Upper lobe of right lung (tissue), 1 donor: Measurements from ENCODE around the gene RFK. TPM values are rescaled to one million over a fixed set of nuclear protein-coding genes. Genes with fewer than 3 reads are reported as not detected.
"Not testable (repeated sequence)": the region's sequence is repeated elsewhere in the genome, so short reads cannot be mapped to it uniquely, and the experiment has no call there.

Experiments used
- ATAC-seq: fragments of 200-7000 bp; cut with Tn5 transposase; one replicate; pipeline ENCODE4 v1.9.1; 2020; ENCODE audit warnings: mild to moderate bottlenecking, moderate library complexity
- DNase-seq: peaks from one replicate; pipeline ENCODE4 v3.0.0-alpha.2; 2020
- H3K27ac ChIP-seq: fragments of 200-600 bp; one replicate; pipeline ENCODE4 v1.8.0; 2022
- H3K27me3 ChIP-seq: fragments of 200-600 bp; one replicate; pipeline ENCODE4 v1.8.0; 2022; ENCODE audit warnings: mild to moderate bottlenecking
- H3K36me3 ChIP-seq: fragments of 200-600 bp; one replicate; pipeline ENCODE4 v1.8.0; 2022
- H3K4me1 ChIP-seq: fragments of 200-600 bp; one replicate; pipeline ENCODE4 v1.8.0; 2022
- H3K4me3 ChIP-seq: fragments of 200-600 bp; one replicate; pipeline ENCODE4 v1.8.0; 2022; ENCODE audit warnings: mild to moderate bottlenecking
- H3K9me3 ChIP-seq: fragments of 200-600 bp; one replicate; pipeline ENCODE4 v1.8.0; 2022
- CTCF ChIP-seq: fragments of 200-600 bp; IDR thresholded peaks from one replicate; pipeline ENCODE4 v1.8.0; 2022; ENCODE audit warnings: antibody characterized with exemption
- intact Hi-C: fragments of 100-400 bp; cut with DNase I; formaldehyde crosslinking; loops from one replicate; pipeline ENCODE4 v1.11.0; 2022
- total RNA-seq: library from RNA; stranded (reverse); fragmentation: NEBNext Ultra II Directional; extraction: Animal tissue kit (Norgen Biotek cat#: 25700); gene quantifications from one replicate; pipeline ENCODE4 v1.2.1, GENCODE V29; 2021
- donor health status: DM: no; HTN: yes; CAD: no; lungs with severe emphysema.

The RFK gene
- total RNA-seq, 1 donor from 2014 or later, result 19.4 TPM

- ATAC-seq, result no peak
- H3K27ac ChIP-seq, result no peak overlapping the region
- intact Hi-C loops, result no loop called here
- H3K27me3 ChIP-seq, result no peaks in the 10 kb centered on the region
- H3K36me3 ChIP-seq, result no peaks in the 10 kb centered on the region
- TF ChIP-seq CTCF, result no peak
- H3K4me3 ChIP-seq, result no peak overlapping the region
- no peak for DNase-seq
- no peaks in the 10 kb centered on the region for H3K4me1 ChIP-seq
- H3K9me3 ChIP-seq, result no peaks in the 10 kb centered on the region
These were observed 28.0 kb downstream of the RFK start for GRCh38 chr9:76366275-76366674.

DNA sequence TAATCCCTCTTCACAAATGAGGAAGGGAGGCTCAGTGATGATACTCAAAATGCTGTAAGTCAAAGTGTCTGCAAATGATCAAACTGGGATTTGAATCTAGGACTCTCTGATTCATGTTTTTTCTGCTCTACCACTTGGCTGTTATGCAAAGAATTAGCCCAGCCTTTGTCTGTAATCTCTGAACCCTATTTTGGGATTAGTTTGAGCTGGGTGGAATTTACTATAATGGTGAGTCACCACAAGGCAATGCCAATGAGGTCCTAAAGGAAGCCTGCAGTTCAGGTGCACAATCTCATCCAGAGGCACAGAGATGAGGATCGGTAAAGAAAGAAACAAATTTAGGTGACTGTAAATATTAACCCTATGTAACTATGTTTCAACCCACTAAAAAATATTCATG lies 29.2 kb downstream of the RFK start:
- no peak for ATAC-seq
- H3K27me3 ChIP-seq, result no peaks in the 10 kb centered on the region
- no peak overlapping the region for H3K27ac ChIP-seq
- H3K9me3 ChIP-seq, result no peaks in the 10 kb centered on the region
- DNase-seq, result no peak
- no peak overlapping the region for H3K4me3 ChIP-seq
- H3K4me1 ChIP-seq, result no peaks in the 10 kb centered on the region
- no peaks in the 10 kb centered on the region for H3K36me3 ChIP-seq
- no peak for TF ChIP-seq CTCF
- intact Hi-C loops, result no loop called here

DNA sequence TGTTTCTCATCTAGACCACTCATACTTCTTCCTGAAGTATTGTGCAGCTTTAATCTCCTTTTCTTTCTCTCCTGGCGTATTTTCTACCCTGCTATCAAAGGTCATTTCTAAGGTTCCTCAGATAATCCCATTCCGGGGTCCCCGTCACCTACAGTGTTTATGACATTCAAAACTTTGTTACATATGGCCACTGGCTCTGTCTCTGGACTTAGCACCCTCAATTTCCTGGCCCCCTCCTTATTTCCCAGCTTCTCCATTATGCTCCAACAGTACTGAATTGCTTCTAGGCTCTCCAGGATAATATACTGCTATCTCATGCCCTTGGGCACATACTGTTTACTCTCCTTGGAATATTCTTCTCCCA lies 31.2 kb downstream of the RFK start:
- intact Hi-C loops, result no loop called here
- Histone ChIP-seq H3K27ac (no peak overlapping the region), H3K27me3 (no peaks in the 10 kb centered on the region)

DNA sequence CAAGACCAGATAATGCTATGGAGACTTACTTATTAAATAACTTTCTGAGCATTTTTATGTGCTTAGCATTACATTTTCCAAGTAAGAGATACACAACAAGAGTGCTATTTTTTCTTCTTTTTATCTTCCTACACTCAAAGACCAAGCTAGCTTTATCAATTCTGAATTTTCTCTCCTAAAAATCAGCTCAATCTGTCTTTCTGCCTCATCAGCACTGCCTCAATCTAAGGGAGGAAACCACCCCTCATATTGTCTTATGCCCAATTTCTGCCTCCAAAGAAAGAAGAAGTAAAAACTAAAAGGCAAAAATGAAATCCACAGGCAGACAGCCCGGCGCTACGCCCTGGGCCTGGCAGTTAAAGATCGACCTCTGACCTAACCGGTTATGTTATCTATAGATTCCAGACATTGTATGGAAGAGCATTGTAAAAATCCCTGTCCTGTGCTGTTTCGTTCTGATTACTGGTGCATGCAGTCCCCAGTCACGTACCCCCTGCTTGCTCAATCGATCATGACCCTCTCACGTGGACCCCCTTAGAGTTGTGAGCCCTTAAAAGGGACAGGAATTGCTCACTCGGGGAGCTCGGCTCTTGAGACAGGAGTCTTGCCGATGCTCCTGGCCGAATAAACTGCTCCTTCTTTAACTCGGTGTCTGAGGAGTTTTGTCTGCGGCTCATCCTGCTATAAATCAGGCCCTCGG lies 31.7 kb downstream of the RFK start:
- H3K4me3 ChIP-seq, DNase-seq, H3K4me1 ChIP-seq, intact Hi-C loops, ATAC-seq, H3K9me3 ChIP-seq, H3K36me3 ChIP-seq, H3K27ac ChIP-seq, H3K27me3 ChIP-seq: not testable (repeated sequence)

More for the DNA sequence above, 31.2 kb downstream of the RFK start:
- Histone ChIP-seq H3K9me3 (no peaks in the 10 kb centered on the region), H3K4me1 (no peaks in the 10 kb centered on the region), H3K36me3 (no peaks in the 10 kb centered on the region), H3K4me3 (no peak overlapping the region)
- ATAC-seq (no peak), DNase-seq (no peak)
- TF ChIP-seq CTCF, result no peak

- TF ChIP-seq CTCF, result no peak
- H3K27ac ChIP-seq, result no peak overlapping the region
- H3K4me1 ChIP-seq, result no peaks in the 10 kb centered on the region
- no peaks in the 10 kb centered on the region for H3K27me3 ChIP-seq
- DNase-seq (no peak), ATAC-seq (no peak)
- no peaks in the 10 kb centered on the region for H3K9me3 ChIP-seq
- H3K4me3 ChIP-seq, result no peak overlapping the region
- no peaks in the 10 kb centered on the region for H3K36me3 ChIP-seq
- intact Hi-C loops, result no loop called here
These were observed 34.5 kb downstream of the RFK start for GRCh38 chr9:76359766-76360165.

DNA sequence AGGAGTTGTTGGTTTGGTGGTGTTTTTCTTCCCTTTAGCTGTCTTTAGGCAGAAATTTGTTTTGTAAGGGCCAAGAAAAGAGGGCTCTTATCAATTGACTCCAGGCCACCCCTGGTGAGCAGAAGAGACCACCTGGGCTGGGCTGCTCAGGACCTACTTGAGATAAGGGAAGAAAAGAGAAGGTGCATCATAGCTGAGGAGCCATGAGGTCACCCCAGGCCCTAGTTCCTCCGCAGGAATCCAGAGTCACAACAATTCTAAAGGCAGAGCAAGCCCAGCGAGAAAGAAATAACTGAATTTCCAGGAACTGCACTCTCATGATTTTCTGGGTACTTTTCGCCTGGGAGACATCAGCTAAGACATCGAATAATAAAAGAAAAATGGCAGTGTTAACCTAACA lies 34.9 kb downstream of the RFK start:
- DNase-seq (no peak), ATAC-seq (no peak)
- TF ChIP-seq CTCF, result no peak
- Histone ChIP-seq H3K4me3 (no peak overlapping the region), H3K36me3 (no peaks in the 10 kb centered on the region), H3K4me1 (no peaks in the 10 kb centered on the region), H3K27ac (no peak overlapping the region), H3K9me3 (no peaks in the 10 kb centered on the region), H3K27me3 (no peaks in the 10 kb centered on the region)
- intact Hi-C loops, result no loop called here
